GM18498 (cell line): ENCODE data around the gene KREMEN1.

Experiments
- ATAC-seq: cut with Tn5 transposase; IDR thresholded peaks from one replicate; pipeline ENCODE4 v1.9.1; 2021; ENCODE audit warnings: mild to moderate bottlenecking, moderate library complexity; ENCODE audit not compliant: unreplicated experiment

Gene KREMEN1

GRCh38 chr22:29126670-29127395, 54.0 kb downstream of the KREMEN1 start:
- ATAC-seq = no peak

GRCh38 chr22:29128891-29129807, 56.3 kb downstream of the KREMEN1 start:
- no peak for ATAC-seq

DNA sequence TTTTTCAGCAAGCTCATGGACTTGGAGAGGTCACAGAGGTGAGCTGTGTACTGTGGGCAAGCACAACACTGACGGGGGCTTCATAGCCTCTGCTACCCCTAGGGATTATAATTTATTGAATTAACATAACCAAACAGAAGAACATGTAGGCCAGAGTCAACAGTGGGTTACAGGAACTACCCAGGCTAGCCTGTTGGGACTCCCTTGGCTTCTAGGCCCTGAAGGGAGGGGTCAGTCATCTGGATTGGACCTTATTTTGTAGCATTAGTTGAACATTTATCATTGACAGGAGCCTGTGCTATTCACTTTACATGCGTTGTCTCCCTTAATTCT, 56.9 kb downstream of the KREMEN1 start:
- ATAC-seq = no peak

GRCh38 chr22:29130476-29130875, 57.6 kb downstream of the KREMEN1 start:
- no peak for ATAC-seq

GRCh38 chr22:29133603-29134133, 60.8 kb downstream of the KREMEN1 start:
- no peak for ATAC-seq

DNA sequence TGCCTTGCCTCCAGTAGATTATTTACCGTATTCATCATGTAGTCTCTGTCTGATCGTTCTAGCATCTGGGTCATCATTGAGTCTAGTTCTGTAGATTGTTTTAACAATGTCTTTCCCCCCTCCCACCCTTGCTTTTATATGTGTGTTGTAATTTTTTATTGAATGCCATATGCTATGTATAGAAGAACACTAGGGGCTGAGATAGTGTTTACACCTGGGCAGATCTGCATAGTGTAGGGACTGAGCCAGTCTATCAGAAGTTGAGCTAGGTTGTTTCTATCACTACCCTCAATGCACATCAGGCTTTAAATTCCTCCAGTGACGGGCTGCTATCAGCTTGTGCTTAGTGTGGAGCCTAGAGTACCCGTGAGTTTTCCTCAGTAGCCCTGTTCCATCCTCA, 61.6 kb downstream of the KREMEN1 start:
- no peak for ATAC-seq

DNA sequence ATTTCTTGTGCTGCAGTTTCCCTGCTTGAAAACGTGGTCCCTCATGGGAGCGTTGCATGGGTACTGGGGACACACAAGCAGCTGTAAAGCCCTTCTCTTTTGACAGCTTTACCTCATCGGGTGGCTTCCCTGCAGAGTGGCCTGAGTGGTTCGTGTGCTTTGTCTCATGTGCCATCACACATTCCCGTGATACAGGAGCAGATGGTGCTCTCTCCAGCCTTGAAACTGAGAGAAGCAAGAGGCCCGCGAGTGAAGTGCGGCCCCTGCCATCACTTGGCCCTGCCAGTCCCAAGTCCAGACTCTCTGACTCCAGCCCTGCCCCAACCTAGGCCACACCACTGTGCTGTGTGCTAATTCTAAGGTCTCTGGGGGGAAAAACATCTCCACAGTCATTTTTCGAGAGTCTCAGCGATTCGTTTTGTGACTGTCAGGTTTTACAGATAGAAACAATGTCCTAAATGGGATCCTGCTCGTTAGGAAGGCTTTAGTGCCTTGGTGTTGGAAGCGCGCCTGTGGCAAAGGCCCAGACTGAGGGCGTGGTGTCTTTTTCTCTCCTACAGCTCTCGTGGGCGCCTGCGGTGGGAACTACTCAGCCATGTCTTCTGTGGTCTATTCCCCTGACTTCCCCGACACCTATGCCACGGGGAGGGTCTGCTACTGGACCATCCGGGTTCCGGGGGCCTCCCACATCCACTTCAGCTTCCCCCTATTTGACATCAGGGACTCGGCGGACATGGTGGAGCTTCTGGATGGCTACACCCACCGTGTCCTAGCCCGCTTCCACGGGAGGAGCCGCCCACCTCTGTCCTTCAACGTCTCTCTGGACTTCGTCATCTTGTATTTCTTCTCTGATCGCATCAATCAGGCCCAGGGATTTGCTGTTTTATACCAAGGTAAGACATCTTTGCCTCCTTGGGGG, 64.2 kb downstream of the KREMEN1 start:
- ATAC-seq = no peak

DNA sequence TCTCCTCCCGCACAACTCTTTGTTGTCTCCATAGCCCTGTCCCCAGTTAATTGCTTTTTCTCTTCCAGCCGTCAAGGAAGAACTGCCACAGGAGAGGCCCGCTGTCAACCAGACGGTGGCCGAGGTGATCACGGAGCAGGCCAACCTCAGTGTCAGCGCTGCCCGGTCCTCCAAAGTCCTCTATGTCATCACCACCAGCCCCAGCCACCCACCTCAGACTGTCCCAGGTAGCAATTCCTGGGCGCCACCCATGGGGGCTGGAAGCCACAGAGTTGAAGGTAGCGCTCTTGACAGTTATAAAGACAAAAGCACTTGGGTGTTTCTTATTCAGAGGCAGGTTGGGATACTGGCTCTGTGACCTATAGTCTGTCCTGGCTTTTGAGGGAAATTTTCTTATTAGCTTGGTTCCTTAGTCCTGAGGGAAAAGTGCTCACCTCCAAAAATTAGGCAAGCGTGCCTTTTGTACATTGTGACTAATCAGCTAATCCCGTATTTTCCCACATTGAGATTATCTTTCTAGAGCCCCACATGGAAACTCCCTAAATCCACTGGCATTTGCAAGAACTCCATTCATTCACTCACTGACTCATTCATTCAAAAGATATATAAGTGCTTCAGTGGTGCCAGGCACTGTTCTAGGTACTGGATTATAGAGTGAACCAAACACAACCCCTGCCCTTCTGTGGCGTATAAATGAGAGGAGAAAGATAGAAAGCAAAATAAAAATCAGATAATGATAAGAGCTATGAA, 65.9 kb downstream of the KREMEN1 start:
- ATAC-seq = no peak

DNA sequence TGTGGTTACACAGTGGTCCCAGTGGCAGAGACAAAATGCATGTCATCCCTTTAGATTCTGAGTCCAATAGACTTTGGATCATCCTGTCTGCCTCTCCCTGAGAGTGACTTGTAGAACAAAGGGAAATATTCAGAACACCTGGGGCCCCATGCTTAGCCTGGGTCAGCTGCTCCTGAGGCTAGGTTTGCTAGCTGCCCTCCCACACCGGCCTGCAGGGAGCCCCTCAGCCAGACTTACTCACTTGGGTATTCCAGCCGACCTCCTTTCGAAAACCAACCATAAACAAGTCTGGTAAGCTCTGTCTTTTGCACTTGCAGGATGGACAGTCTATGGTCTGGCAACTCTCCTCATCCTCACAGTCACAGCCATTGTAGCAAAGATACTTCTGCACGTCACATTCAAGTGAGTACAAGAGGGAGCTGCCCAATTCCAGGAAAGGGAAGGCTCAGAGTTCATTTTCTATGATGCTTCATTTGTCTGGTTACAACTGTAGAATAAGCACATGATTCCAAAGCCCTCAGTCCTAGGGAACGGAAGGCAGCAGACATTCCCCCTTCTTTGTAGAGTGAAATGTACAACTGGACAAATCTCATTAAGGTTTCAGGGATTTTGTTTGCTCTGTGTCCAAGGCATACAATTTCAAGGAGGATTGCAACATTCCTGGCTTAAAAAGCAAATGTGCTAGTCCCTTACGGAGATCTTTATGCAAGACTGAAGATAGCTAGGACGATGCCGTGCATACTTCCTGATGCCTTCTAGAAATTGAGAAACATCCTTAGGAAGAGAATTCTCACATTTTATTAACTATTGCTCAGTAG, 67.3 kb downstream of the KREMEN1 start:
- no peak for ATAC-seq

DNA sequence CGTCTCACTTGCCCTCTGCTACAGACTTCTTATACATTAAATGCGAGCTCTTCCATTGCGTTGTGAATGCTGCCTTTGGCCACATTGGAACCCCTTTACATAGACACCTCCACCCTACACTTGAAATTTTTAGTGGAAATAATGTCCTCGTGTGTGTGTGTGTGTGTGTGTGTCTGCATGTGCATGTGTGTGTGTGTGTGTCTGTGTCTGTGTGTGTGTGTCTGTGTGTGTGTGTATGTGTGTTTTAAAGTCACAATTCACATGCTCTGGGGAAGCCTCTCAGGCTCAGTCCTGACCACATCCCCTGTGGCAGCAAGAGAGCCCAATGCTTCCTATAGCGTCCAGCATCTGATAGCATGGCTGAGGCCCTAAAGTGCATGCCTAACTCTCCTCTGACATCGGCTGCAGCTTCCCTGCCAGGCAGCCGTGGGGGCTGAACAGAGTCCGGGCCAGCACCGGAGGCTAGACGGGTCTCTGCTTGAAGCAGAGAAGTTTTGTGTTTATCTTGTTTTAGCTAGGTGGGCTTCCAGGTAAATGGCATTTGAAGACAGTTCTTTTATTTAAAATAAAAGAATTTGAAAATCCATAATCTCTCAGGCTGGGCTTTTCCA, 68.3 kb downstream of the KREMEN1 start:
- no peak for ATAC-seq

DNA sequence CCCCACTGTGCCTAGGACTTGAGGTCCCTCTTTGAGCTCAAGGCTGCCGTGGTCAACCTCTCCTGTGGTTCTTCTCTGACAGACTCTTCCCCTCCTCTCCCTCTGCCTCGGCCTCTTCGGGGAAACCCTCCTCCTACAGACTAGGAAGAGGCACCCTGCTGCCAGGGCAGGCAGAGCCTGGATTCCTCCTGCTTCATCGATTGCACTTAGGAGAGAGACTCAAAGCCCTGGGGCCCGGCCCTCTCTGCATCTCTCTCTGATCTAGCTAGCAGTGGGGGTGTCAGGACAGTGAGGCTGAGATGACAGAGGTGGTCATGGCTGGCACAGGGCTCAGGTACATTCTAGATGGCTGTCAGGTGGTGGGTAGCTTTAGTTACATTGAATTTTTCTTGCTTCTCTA, 69.3 kb downstream of the KREMEN1 start:
- no peak for ATAC-seq

- ATAC-seq = no peak
Observed at GRCh38 chr22:29143941-29144785, 71.3 kb downstream of the KREMEN1 start.

DNA sequence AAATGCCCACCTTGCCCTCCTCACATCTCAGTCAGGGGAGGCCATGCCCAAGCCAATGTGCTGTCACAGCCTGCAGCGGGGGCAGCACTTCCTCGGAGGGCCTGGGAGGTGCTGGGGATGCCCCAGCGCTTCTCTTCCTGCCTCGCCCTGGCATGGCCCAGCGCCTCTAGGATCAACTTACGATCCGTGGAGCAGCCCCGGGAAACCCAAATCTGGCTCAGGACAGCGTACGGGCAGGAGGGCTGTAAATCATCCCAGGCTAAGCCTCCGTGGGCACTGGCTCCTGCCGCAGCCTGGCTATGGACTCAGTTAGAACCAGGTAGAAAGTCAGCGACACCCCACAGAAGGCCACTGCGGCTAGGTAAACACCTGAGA, 71.9 kb downstream of the KREMEN1 start:
- ATAC-seq = no peak

GRCh38 chr22:29145321-29146072, 72.7 kb downstream of the KREMEN1 start:
- ATAC-seq = no peak

DNA sequence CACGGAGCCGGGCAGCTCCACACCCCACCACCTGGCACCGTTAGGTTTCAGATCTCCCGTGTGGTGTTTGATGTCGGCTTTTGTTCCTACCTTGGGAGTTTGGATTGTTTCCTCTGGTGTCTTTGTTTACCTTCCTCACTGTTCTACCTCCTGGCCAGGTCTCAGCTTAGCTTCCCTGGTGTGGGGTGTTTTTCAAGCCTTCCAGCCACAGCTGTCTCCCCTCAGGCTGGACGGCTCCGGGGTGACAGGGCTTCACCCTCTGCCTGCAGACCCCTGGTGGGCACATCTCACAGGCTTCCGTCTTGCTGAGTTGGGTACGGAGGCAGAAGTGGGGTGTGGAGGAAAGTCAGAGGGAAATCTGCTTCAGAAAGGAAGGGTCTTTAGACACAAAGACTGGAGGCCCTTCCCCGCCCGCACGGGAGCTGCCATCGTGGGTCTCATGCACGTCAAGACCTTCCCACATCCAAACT, 73.3 kb downstream of the KREMEN1 start:
- no peak for ATAC-seq

- no peak for ATAC-seq
Observed at GRCh38 chr22:29146771-29147170, 73.9 kb downstream of the KREMEN1 start.

GRCh38 chr22:29147331-29147899, 74.6 kb downstream of the KREMEN1 start:
- ATAC-seq = no peak
